K562 (cell line): ENCODE results near the gene NF2. TPM values are rescaled to one million over a fixed set of nuclear protein-coding genes. Genes with fewer than 3 reads are reported as not detected.

Experiments
- ATAC-seq: fragments of 200-7000 bp; cut with Tn5 transposase; 3 replicates; pipeline ENCODE4 v1.9.1; 2020; ENCODE audit warnings: moderate library complexity
- BruUV-seq: library from RNA; stranded (reverse); fragments of 400-500 nt; replicated peaks from 2 replicates; lab custom pipeline; 2021; lab: Mats Ljungman, UMichigan
- CTCF ChIA-PET: fragments of 300-600 bp; formaldehyde crosslinking; extraction: SDS; loops from one replicate; lab custom pipeline; 2021; ENCODE audit warnings: low intra/inter-chr PET ratio; lab: Yijun Ruan, JAX
- POLR2A ChIA-PET: fragments of 300-600, 350-650 bp; sonication (Branson Sonifier 250); formaldehyde crosslinking; extraction: SDS; loops from one replicate; lab custom pipeline; 2021; ENCODE audit warnings: antibody characterized with exemption, inconsistent platforms; lab: Yijun Ruan, JAX
- DNase-seq, 4 experiments: peaks; one replicate each; pipeline versions ENCODE4 v3.0.0 to v3.0.0-alpha.2; 2011 to 2018; ENCODE audit warnings: low spot score in 3 of 4, mixed read lengths in 3 of 4; ENCODE audit errors: extremely low read depth in 1 of 4
- FAIRE-seq: peaks from 2 replicates; lab custom pipeline; 2011; peaks lifted over from hg19 to GRCh38; lab: Jason Lieb, UNC
- H2AFZ ChIP-seq: 2 replicates; pipeline ENCODE4 v1.6.0; 2011; ENCODE audit warnings: low read depth, low read length, control low read depth, inconsistent platforms
- H3K27ac ChIP-seq: fragments of 200-600 bp; 3 replicates; pipeline ENCODE4 v1.8.0; 2011; ENCODE audit warnings: low read depth, mild to moderate bottlenecking, control low read depth, inconsistent platforms, low read length, moderate library complexity, mixed read lengths; ENCODE audit errors: extremely low read depth
- H3K27me3 ChIP-seq, 2 experiments: fragments of 300-600 bp in 1 of 2; 2 replicates in 1 of 2; 3 replicates in 1 of 2; pipeline versions ENCODE4 v1.6.0 to v1.8.0; 2011; ENCODE audit warnings: inconsistent platforms in 2 of 2, low read length in 2 of 2, mild to moderate bottlenecking in 1 of 2, mixed read lengths in 1 of 2, moderate library complexity in 1 of 2; ENCODE audit not compliant: control insufficient read depth in 2 of 2, insufficient read depth in 2 of 2
- H3K36me3 ChIP-seq: fragments of 300-600 bp; 3 replicates; pipeline ENCODE4 v1.8.0; 2011; ENCODE audit warnings: mild to moderate bottlenecking, low read length, inconsistent platforms; ENCODE audit not compliant: control insufficient read depth, insufficient read depth
- H3K4me1 ChIP-seq, 2 experiments: fragments of 200-600 bp in 1 of 2; replicated peaks in 1 of 2; 2 replicates in 1 of 2; 3 replicates in 1 of 2; pipeline versions ENCODE4 v1.5.1 to v1.8.0; 2011; ENCODE audit warnings: inconsistent platforms in 2 of 2, low read length in 2 of 2, mild to moderate bottlenecking in 1 of 2, mixed read lengths in 1 of 2, moderate library complexity in 1 of 2; ENCODE audit not compliant: control insufficient read depth in 2 of 2, insufficient read depth in 2 of 2
- H3K4me2 ChIP-seq: 2 replicates; pipeline ENCODE4 v1.6.1; 2011; ENCODE audit warnings: low read length, control low read depth, inconsistent platforms, mixed read lengths; ENCODE audit not compliant: insufficient read depth
- H3K4me3 ChIP-seq: fragments of 200-600 bp; sonication (generic), shearing (Covaris generic); 2 replicates; pipeline ENCODE4 v1.5.1; 2016; ENCODE audit warnings: control low read depth, inconsistent platforms
- H3K79me2 ChIP-seq: fragments of 200-600 bp; 3 replicates; pipeline ENCODE4 v1.8.0; 2011; ENCODE audit warnings: low read length, inconsistent platforms; ENCODE audit not compliant: control insufficient read depth, insufficient read depth
- H3K9ac ChIP-seq, 2 experiments: 2 replicates each; pipeline versions ENCODE4 v1.6.0 to v1.6.1; 2011; ENCODE audit warnings: low read depth in 2 of 2, low read length in 2 of 2, control low read depth in 1 of 2, inconsistent platforms in 1 of 2, mild to moderate bottlenecking in 1 of 2, mixed read lengths in 1 of 2; ENCODE audit not compliant: insufficient read depth in 1 of 2
- H3K9me1 ChIP-seq: one replicate; pipeline ENCODE4 v1.6.0; 2011; ENCODE audit warnings: inconsistent platforms, mild to moderate bottlenecking, low read length, moderate library complexity; ENCODE audit not compliant: control insufficient read depth, insufficient read depth
- H3K9me3 ChIP-seq: replicated peaks from 2 replicates; pipeline ENCODE4 v1.5.1; 2011; ENCODE audit warnings: low read depth, low read length, inconsistent platforms; ENCODE audit not compliant: control insufficient read depth, insufficient read depth
- H4K20me1 ChIP-seq: replicated peaks from 2 replicates; pipeline ENCODE4 v1.6.1; 2011; ENCODE audit warnings: low read length, inconsistent platforms, mixed read lengths; ENCODE audit not compliant: control insufficient read depth, insufficient read depth
- FOXA1 ChIP-seq: fragments of 450-650 bp; IDR thresholded peaks from 2 replicates; pipeline ENCODE4 v1.6.1; 2016; ENCODE audit warnings: mild to moderate bottlenecking, borderline replicate concordance
- HNRNPL ChIP-seq: fragments of 200-400 bp; formaldehyde crosslinking; IDR thresholded peaks from 2 replicates; pipeline ENCODE4 v1.6.1; 2017; ENCODE audit warnings: low read depth, mild to moderate bottlenecking, low read length
- MAFK ChIP-seq: IDR thresholded peaks from 2 replicates; pipeline ENCODE4 v1.6.1; 2011; ENCODE audit warnings: low read length, improper control_type of control experiment
- TFAM ChIP-seq: fragments of 250-450 bp; sonication (Bioruptor Pico); conservative IDR thresholded peaks from 2 replicates; pipeline ENCODE4 v1.5.0; 2021; ENCODE audit warnings: mild to moderate bottlenecking, moderate library complexity
- ZNF146 ChIP-seq: IDR thresholded peaks from one replicate; pipeline ENCODE4 v1.6.1; 2018; ENCODE audit warnings: missing compliant biosample characterization; ENCODE audit not compliant: unreplicated experiment
- WGBS: fragments of 100-300 bp; shearing (Covaris generic); methylation state at CpG from one replicate; pipeline ENCODE4 v1.1.6; 2016; ENCODE audit warnings: low coverage, mixed read lengths; ENCODE audit not compliant: insufficient coverage; ENCODE audit errors: missing lambda C conversion rate; 5-methylcytosine and 5-hydroxymethylcytosine counted together
- in situ Hi-C: fragments of 300-500 bp; cut with MboI; formaldehyde crosslinking; loops from 4 replicates; pipeline ENCODE4 v1.15.0; 2018; ENCODE audit warnings: inconsistent platforms, mixed read lengths
- intact Hi-C: fragments of 100-400 bp; cut with micrococcal nuclease; formaldehyde crosslinking; loops from 2 replicates; pipeline ENCODE4 v1.14.2; 2022
- polyA plus RNA-seq, 8 experiments: library from polyadenylated mRNA; depleted of rRNA in 4 of 8; stranded (reverse) in 5 of 8; unstranded in 3 of 8; fragments of >200 nt; fragmentation: Nextera tagmentation in 2 of 8; fragmentation: Illumina TruSeq in 1 of 8; extraction: Ambion mirVana in 2 of 8; extraction: Trizol in 1 of 8; gene quantifications; 2 replicates each; pipeline versions ENCODE4 v1.2.1 to v1.2.3, GENCODE V29; 2011 to 2014; ENCODE audit warnings: inconsistent platforms in 1 of 8, missing spikeins in 1 of 8
- total RNA-seq, 7 experiments: library from RNA; depleted of rRNA in 6 of 7; stranded (reverse); fragments of >200 nt in 6 of 7; fragmentation: Illumina TruSeq in 2 of 7; extraction: Trizol in 2 of 7; gene quantifications; 2 replicates each; pipeline versions ENCODE4 v1.2.1 to v1.2.3, GENCODE V29; 2011 to 2021; ENCODE audit warnings: low replicate concordance in 1 of 7
- TF ChIP-seq, protein P1 (sequence below), 2 experiments: IDR thresholded peaks in 1 of 2; conservative IDR thresholded peaks in 1 of 2; 2 replicates each; pipeline ENCODE4 v1.6.1; 2016; ENCODE audit warnings: low read depth in 2 of 2, mild to moderate bottlenecking in 1 of 2, missing compliant biosample characterization in 1 of 2, missing genetic modification characterization in 1 of 2, moderate library complexity in 1 of 2

Gene NF2
- total and polyA plus RNA-seq, 9 of the 15 experiments (the other 6 are each of a cell fraction or from before 2014, with no cell fraction given): 2.2 to 32.5 (median 15.2) TPM

- 83% methylated on average over 6 of the region's 9 CpGs for WGBS
- H3K4me3 ChIP-seq: no peak overlapping the region
- no peaks in the 10 kb centered on the region for H3K27me3 ChIP-seq
- in situ Hi-C loops: loop anchor here (25.0 kb wide), 1 partner anchor 394 kb away; the partner anchor contains the start of gene HORMAD2
- no peak overlapping the region for H3K9ac ChIP-seq
- H4K20me1 ChIP-seq: no peaks in the 10 kb centered on the region
- H3K36me3 ChIP-seq: peaks cover 27% of the 10 kb centered on the region; the same call in 1 of the 3 replicates
- ChIA-PET CTCF (no interaction called here), POLR2A (interaction anchor here (0.6 kb wide), 1 partner anchor 9 kb away, joined by 3 read pairs; no protein-coding TSS in a partner anchor)
- H3K79me2 ChIP-seq: no peaks in the 10 kb centered on the region
- DNase-seq (no peak), ATAC-seq (no peak), FAIRE-seq (no peak)
- no peak overlapping the region for H3K27ac ChIP-seq
- H3K9me1 ChIP-seq: peaks cover 2% of the 10 kb centered on the region
- H3K4me1 ChIP-seq: peaks cover 0 to 18% of the 10 kb centered on the region in 2 experiments; a peak in 2 of 5 replicates
- no peaks in the 10 kb centered on the region for H3K9me3 ChIP-seq
- intact Hi-C loops: no loop called here
- no peak overlapping the region for H2AFZ ChIP-seq
- no TSS peak for BruUV-seq
- no peak overlapping the region for H3K4me2 ChIP-seq
- TF ChIP-seq ZNF146 (CRISPR knock-in tag): no peak
- no peak for TF ChIP-seq MAFK
- TF ChIP-seq FOXA1: no peak
- no peak for TF ChIP-seq TFAM
- TF ChIP-seq, protein P1, sequence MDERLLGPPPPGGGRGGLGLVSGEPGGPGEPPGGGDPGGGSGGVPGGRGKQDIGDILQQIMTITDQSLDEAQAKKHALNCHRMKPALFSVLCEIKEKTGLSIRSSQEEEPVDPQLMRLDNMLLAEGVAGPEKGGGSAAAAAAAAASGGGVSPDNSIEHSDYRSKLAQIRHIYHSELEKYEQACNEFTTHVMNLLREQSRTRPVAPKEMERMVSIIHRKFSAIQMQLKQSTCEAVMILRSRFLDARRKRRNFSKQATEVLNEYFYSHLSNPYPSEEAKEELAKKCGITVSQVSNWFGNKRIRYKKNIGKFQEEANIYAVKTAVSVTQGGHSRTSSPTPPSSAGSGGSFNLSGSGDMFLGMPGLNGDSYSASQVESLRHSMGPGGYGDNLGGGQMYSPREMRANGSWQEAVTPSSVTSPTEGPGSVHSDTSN (CRISPR knock-in tag; IDR thresholded peaks at IDR 0.05; ENCODE audit: low read depth): no peak
- TF ChIP-seq, protein P1 (tag; conservative IDR thresholded peaks at IDR 0.05; ENCODE audit: low read depth): no peak
- TF ChIP-seq HNRNPL: no peak
Observed at GRCh38 chr22:29693671-29694070, 90.2 kb downstream of the NF2 start.
